SK-N-MC (cell line): ENCODE measurements around the gene PRKCSH.

ENCODE experiments used
- DNase-seq: peaks from one replicate; pipeline ENCODE4 v3.0.0-alpha.2; 2011; ENCODE audit warnings: low read depth, low spot score
- H3K27ac ChIP-seq: fragments of 200-600 bp; sonication (generic); 2 replicates; pipeline ENCODE4 v1.5.1; 2016; ENCODE audit warnings: mixed run types
- H3K36me3 ChIP-seq: fragments of 200-600 bp; sonication (generic); 2 replicates; pipeline ENCODE4 v1.6.1; 2017; ENCODE audit warnings: antibody characterized with exemption, low read length, mixed read lengths; ENCODE audit not compliant: insufficient read depth
- H3K4me3 ChIP-seq: fragments of 200-600 bp; sonication (generic); 2 replicates; pipeline ENCODE4 v1.5.1; 2016
- H3K9ac ChIP-seq: fragments of 200-600 bp; sonication (generic); 2 replicates; pipeline ENCODE4 v1.8.0; 2017; ENCODE audit warnings: mixed run types, mixed read lengths; ENCODE audit not compliant: insufficient read length
- H3K9me3 ChIP-seq: fragments of 200-600 bp; sonication (generic); 2 replicates; pipeline ENCODE4 v1.6.1; 2017; ENCODE audit warnings: low read depth, mild to moderate bottlenecking, antibody characterized with exemption, low read length, moderate library complexity, mixed read lengths
- EZH2 ChIP-seq: fragments of 200-600 bp; sonication (generic); IDR thresholded peaks from one replicate; pipeline ENCODE4 v1.6.1; 2017; ENCODE audit warnings: antibody characterized with exemption
- FOXP2 ChIP-seq: optimal IDR thresholded peaks from 2 replicates; pipeline ENCODE3; 2011; ENCODE audit warnings: mild to moderate bottlenecking, moderate library complexity; ENCODE audit not compliant: insufficient read depth; ENCODE audit errors: extremely low read length, control extremely low read depth
- POLR2AphosphoS5 ChIP-seq: IDR thresholded peaks from 2 replicates; pipeline ENCODE4 v1.6.1; 2012; ENCODE audit warnings: mild to moderate bottlenecking, low read depth, low read length, borderline replicate concordance

Gene PRKCSH

DNA sequence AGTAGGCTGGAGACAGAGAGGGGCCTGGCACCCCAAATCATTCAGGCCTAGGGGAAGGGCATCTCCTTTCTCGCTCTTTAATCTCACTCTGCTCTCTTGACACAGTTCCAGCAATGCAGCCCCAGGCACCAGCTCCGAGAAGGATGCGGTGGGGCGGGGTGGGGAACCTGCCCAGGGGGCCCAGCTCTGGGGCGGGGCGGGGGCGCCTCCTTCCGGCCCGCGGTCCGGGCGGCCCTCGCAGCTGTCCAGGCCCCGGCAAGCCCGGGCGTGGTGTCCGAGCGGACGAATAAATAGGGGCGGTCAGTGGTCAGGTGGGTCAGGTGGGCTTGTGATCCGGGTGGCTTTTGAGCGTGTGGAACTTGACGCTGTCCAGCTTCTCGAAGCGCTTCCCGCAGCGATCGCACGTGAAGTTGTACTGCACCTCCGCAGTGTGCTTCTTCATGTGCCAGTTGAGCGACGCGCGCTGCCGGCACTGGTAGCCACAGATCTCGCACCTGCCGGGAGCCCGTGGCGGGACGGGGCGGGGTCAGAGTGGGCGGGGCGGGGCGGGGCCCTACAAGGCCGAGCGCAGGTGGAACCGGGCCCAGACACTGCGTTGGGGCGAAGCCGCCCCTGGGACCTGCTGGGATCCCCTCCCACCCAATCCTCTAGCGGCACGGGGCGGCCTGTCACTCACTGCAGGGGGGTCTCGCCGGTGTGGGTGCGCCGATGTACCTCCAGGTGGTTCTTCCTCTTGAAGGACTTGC, 48.1 kb downstream of the PRKCSH start:
- H3K36me3 ChIP-seq = no peaks in the 10 kb centered on the region
- H3K9me3 ChIP-seq = no peaks in the 10 kb centered on the region
- DNase-seq = no peak
- no peak overlapping the region for H3K9ac ChIP-seq
- no peak for TF ChIP-seq EZH2
- no peak for TF ChIP-seq FOXP2
- TF ChIP-seq POLR2AphosphoS5 = no peak
- no peak overlapping the region for H3K4me3 ChIP-seq
- no peak overlapping the region for H3K27ac ChIP-seq

GRCh38 chr19:11485245-11485837, 49.9 kb downstream of the PRKCSH start:
- Histone ChIP-seq H3K9ac (no peak overlapping the region), H3K36me3 (no peaks in the 10 kb centered on the region), H3K9me3 (no peaks in the 10 kb centered on the region), H3K27ac (no peak overlapping the region), H3K4me3 (no peak overlapping the region)
- DNase-seq = no peak
- no peak for TF ChIP-seq FOXP2
- no peak for TF ChIP-seq POLR2AphosphoS5
- no peak for TF ChIP-seq EZH2

- no peak for TF ChIP-seq EZH2
- no peak for TF ChIP-seq POLR2AphosphoS5
- no peak for TF ChIP-seq FOXP2
- Histone ChIP-seq H3K27ac (no peak overlapping the region), H3K9ac (no peak overlapping the region), H3K4me3 (no peak overlapping the region), H3K9me3 (no peaks in the 10 kb centered on the region), H3K36me3 (no peaks in the 10 kb centered on the region)
- DNase-seq = no peak
Measured at GRCh38 chr19:11486661-11487503, 51.4 kb downstream of the PRKCSH start.

DNA sequence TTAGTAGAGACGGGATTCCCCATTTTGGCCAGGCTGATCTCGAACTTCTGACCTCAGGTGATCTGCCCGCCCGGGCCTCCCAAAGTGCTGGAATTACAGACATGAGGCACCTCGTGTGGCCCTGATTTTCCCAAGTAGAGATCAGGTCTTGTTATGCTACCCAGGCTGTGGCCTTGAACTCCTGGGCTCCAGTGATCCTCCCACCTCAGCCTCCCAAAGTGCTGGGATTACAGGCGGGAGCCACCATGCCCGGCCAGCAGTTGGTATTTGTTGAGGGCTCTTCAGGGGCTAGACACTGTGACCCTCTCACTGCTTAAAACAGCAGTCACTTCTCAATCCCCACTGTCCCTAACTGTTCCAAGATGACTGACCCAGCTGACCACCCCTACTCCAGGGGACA, 53.9 kb downstream of the PRKCSH start:
- H3K9me3 ChIP-seq = no peaks in the 10 kb centered on the region
- H3K4me3 ChIP-seq = no peak overlapping the region
- TF ChIP-seq FOXP2 = no peak
- DNase-seq = no peak
- H3K27ac ChIP-seq = no peak overlapping the region
- H3K36me3 ChIP-seq = no peaks in the 10 kb centered on the region
- no peak overlapping the region for H3K9ac ChIP-seq

DNA sequence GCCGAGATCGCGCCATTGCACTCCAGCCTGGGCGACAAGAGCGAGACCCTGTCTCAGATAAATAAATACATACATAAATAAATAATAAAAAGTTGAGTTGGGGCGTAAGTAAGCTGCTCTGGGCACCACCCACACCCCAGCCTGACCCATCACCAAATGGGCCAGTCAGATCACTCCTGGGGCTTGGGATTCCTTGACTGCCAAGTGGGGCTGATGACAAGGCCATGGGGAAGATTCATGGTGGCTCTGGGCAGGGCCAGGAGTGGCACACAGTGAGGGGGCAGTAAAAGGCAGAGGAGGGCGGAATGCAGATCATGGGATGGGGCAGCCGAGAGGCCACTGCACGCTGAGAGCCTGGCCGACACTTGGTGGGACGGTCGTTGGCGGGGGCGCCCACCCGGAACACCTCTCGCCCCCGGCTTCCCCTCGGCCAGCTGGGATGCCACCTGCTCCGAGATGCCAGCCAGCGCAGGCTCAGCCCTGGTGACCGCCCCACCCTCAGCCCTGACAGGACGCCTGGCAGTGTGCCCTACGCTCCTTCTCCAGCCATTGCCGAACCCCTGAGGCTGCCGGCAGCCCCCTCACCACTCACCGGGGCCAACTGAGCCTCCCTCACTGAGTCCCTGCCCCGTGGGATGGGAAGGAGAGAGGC, 59.3 kb downstream of the PRKCSH start:
- TF ChIP-seq EZH2 = no peak
- no peak for TF ChIP-seq POLR2AphosphoS5
- no peak for TF ChIP-seq FOXP2
- Histone ChIP-seq H3K9ac (no peak overlapping the region), H3K36me3 (no peaks in the 10 kb centered on the region), H3K4me3 (no peak overlapping the region), H3K27ac (no peak overlapping the region), H3K9me3 (no peaks in the 10 kb centered on the region)
- no peak for DNase-seq

- Histone ChIP-seq H3K4me3 (no peak overlapping the region), H3K9me3 (no peaks in the 10 kb centered on the region), H3K27ac (no peak overlapping the region), H3K36me3 (no peaks in the 10 kb centered on the region), H3K9ac (no peak overlapping the region)
- DNase-seq = no peak
- TF ChIP-seq FOXP2 = no peak
- no peak for TF ChIP-seq POLR2AphosphoS5
- no peak for TF ChIP-seq EZH2
Measured at GRCh38 chr19:11495481-11495880, 60.0 kb downstream of the PRKCSH start.

GRCh38 chr19:11495885-11496284, 60.5 kb downstream of the PRKCSH start:
- TF ChIP-seq FOXP2 = no peak
- no peak for TF ChIP-seq EZH2
- TF ChIP-seq POLR2AphosphoS5 = no peak
- Histone ChIP-seq H3K4me3 (no peak overlapping the region), H3K9ac (no peak overlapping the region), H3K9me3 (no peaks in the 10 kb centered on the region), H3K27ac (no peak overlapping the region), H3K36me3 (no peaks in the 10 kb centered on the region)
- DNase-seq = no peak

DNA sequence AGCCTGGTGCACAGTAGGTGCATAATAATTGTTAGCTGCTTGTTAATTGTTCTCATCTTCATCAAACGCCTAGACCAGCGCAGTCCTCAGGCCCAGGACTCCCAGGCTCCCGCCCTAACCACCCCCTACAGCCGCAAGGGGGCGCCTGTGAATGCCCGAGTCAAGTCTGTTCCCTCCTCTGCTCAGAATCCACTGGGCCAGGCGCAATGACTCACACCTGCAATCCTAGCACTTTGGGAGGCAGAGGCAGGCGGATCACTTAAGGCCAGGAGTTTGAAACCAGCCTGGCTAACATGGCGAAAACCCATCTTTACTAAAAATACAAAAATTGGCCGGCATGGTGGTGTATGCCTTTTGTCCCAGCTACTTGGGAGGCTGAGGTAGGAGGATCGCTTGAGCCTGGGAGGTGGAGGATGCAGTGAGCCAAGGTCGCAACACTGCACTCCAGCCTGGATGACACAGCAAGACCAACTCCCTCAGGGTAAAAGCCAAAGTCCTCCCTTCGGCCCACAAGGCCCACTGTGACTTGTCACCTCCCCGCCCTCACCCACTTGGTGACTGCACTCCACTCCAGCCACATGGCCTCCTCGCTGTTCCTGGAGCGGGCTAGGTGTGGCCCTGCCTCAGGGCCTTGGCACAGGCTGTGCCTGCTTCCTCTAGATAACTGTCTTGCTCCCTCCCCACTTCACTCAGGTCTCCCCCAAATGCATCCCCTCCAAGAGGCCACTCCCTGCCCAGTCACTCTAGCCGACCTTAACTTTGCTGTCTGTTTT, 61.1 kb downstream of the PRKCSH start:
- H3K9ac ChIP-seq = no peak overlapping the region

More for the DNA sequence above, 61.1 kb downstream of the PRKCSH start:
- TF ChIP-seq FOXP2 = no peak
- no peak for TF ChIP-seq POLR2AphosphoS5
- TF ChIP-seq EZH2 = no peak
- no peak overlapping the region for H3K27ac ChIP-seq
- H3K9me3 ChIP-seq = no peaks in the 10 kb centered on the region
- H3K36me3 ChIP-seq = no peaks in the 10 kb centered on the region
- no peak overlapping the region for H3K4me3 ChIP-seq
- no peak for DNase-seq
